ENCODE results near the gene RCL1.

- TF ChIP-seq CTCF (IDR thresholded peaks at IDR 0.05) (no peak), POLR2AphosphoS5 (IDR thresholded peaks at IDR 0.05) (no peak)
These were observed 90.7 kb downstream of the RCL1 start for GRCh38 chr9:4883326-4883873.
